Measurements from ENCODE around the gene MGLL. TPM values are rescaled to one million over a fixed set of nuclear protein-coding genes. Genes with fewer than 3 reads are reported as not detected.

Gene MGLL
- total and polyA plus RNA-seq, 7 donors: 24.7 to 220 (median 46.8) TPM

GRCh38 chr3:127650236-127650635, 172.1 kb downstream of the MGLL start:
- H3K9me3 ChIP-seq: no peaks in the 10 kb centered on the region
- intact Hi-C loops (cut with DNase I): no loop called here

GRCh38 chr3:127647845-127648204, 174.5 kb downstream of the MGLL start:
- Histone ChIP-seq H3K36me3 (no peaks in the 10 kb centered on the region), H3K27ac (no peak overlapping the region), H3K9me3 (no peaks in the 10 kb centered on the region), H3K27me3 (no peaks in the 10 kb centered on the region), H3K4me3 (no peak overlapping the region), H3K4me1 (peaks cover 0 to 5% (median 2%) of the 10 kb centered on the region in 4 donors)
- DNase-seq: no peak
- intact Hi-C loops (cut with DNase I): no loop called here
- TF ChIP-seq CTCF (IDR thresholded peaks at IDR 0.05) (no peak), POLR2AphosphoS5 (IDR thresholded peaks at IDR 0.05) (no peak), EP300 (IDR thresholded peaks at IDR 0.05) (no peak), POLR2A (IDR thresholded peaks at IDR 0.05) (no peak)

More at GRCh38 chr3:127650236-127650635, 172.1 kb downstream of the MGLL start:
- Histone ChIP-seq H3K4me3 (no peak overlapping the region), H3K4me1 (peaks cover 0 to 8% (median 2%) of the 10 kb centered on the region in 4 donors), H3K27ac (no peak overlapping the region), H3K36me3 (no peaks in the 10 kb centered on the region), H3K27me3 (no peaks in the 10 kb centered on the region)
- 94 to 97% methylated on average over 4 of the region's 4 CpGs for WGBS, 2 donors
- DNase-seq: no peak
- no peak for TF ChIP-seq POLR2AphosphoS5 (IDR thresholded peaks at IDR 0.05)
- TF ChIP-seq CTCF (IDR thresholded peaks at IDR 0.05): no peak
- no peak for TF ChIP-seq EP300 (IDR thresholded peaks at IDR 0.05)
- no peak for TF ChIP-seq POLR2A (IDR thresholded peaks at IDR 0.05)

- no peak for DNase-seq
- H3K4me1 ChIP-seq: peaks cover 0 to 2% (median under 1%) of the 10 kb centered on the region in 4 donors
- no peaks in the 10 kb centered on the region for H3K36me3 ChIP-seq
- no peak overlapping the region for H3K27ac ChIP-seq
- intact Hi-C loops (cut with DNase I): no loop called here
- WGBS, 2 donors: 92 to 93% methylated on average over 13 of the region's 13 CpGs
- no peak overlapping the region for H3K4me3 ChIP-seq
- TF ChIP-seq EP300 (IDR thresholded peaks at IDR 0.05) (no peak), POLR2AphosphoS5 (IDR thresholded peaks at IDR 0.05) (no peak), POLR2A (IDR thresholded peaks at IDR 0.05) (no peak), CTCF (IDR thresholded peaks at IDR 0.05) (no peak)
- H3K27me3 ChIP-seq: no peaks in the 10 kb centered on the region
- no peaks in the 10 kb centered on the region for H3K9me3 ChIP-seq
Observed at GRCh38 chr3:127647166-127647844, 175.0 kb downstream of the MGLL start.

GRCh38 chr3:127646501-127647046, 175.7 kb downstream of the MGLL start:
- H3K9me3 ChIP-seq: no peaks in the 10 kb centered on the region
- no peaks in the 10 kb centered on the region for H3K27me3 ChIP-seq
- H3K4me1 ChIP-seq: no peaks in the 10 kb centered on the region
- WGBS, 2 donors: 93 to 95% methylated on average over 10 of the region's 10 CpGs
- no peak overlapping the region for H3K4me3 ChIP-seq
- intact Hi-C loops (cut with DNase I): no loop called here
- DNase-seq: no peak
- no peak overlapping the region for H3K27ac ChIP-seq
- H3K36me3 ChIP-seq: no peaks in the 10 kb centered on the region
- TF ChIP-seq CTCF (IDR thresholded peaks at IDR 0.05) (no peak), POLR2A (IDR thresholded peaks at IDR 0.05) (no peak), POLR2AphosphoS5 (IDR thresholded peaks at IDR 0.05) (no peak), EP300 (IDR thresholded peaks at IDR 0.05) (no peak)
